ENCODE measurements around the gene PSMF1. TPM values are rescaled to one million over a fixed set of nuclear protein-coding genes. Genes with fewer than 3 reads are reported as not detected.

PSMF1 gene
- total and polyA plus RNA-seq, 2 of the 4 experiments (the other 2 are of a cell fraction), result 93.6 to 109 TPM

DNA sequence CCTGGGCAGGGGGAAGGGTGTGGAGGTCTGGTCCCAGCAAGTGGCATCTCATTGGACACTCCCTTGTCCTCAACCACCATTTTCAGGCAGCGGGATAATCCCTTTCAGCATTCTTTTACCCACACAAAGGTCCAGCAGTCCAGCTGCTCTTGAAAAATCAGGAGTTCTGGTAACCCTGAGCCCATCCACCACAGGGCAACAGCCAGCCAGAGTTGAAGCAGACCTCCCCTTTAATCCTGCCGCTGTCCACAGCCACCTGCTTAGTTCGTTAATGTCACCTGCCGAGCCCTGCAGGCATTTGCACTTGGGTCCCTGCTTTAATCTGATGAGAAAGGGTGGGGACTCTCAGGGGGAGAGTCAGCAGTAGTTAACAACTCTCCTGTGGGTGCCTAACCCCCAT lies 55.3 kb downstream of the PSMF1 start:
- H3K23ac ChIP-seq (ENCODE audit: low read depth, low read length), result no peak overlapping the region
- H3K36me3 ChIP-seq (ENCODE audit: control insufficient read depth, insufficient read depth, low read length), result peaks cover 20% of the 10 kb centered on the region
- TF ChIP-seq RCOR1 (IDR thresholded peaks at IDR 0.05; ENCODE audit: insufficient replicate concordance, low read length) (no peak), MXI1 (IDR thresholded peaks at IDR 0.05; ENCODE audit: borderline replicate concordance, low read depth, low read length) (no peak), SMC3 (IDR thresholded peaks at IDR 0.05; ENCODE audit: low read depth, low read length) (no peak), MAFK (IDR thresholded peaks at IDR 0.05; ENCODE audit: low read depth, low read length) (no peak), CHD1 (IDR thresholded peaks at IDR 0.05; ENCODE audit: low read depth, low read length) (no peak), CEBPB (IDR thresholded peaks at IDR 0.05; ENCODE audit: low read depth, low read length) (no peak), FOS (IDR thresholded peaks at IDR 0.05; ENCODE audit: low read depth, low read length) (no peak), BHLHE40 (IDR thresholded peaks at IDR 0.05; ENCODE audit: low read depth, low read length) (no peak), POLR2A (IDR thresholded peaks at IDR 0.05; ENCODE audit: low read depth, low read length) (no peak), NFE2L2 (IDR thresholded peaks at IDR 0.05; ENCODE audit: low read depth, low read length) (no peak), MAZ (IDR thresholded peaks at IDR 0.05; ENCODE audit: borderline replicate concordance, low read depth, low read length) (no peak), RFX5 (IDR thresholded peaks at IDR 0.05; ENCODE audit: low read depth, low read length) (no peak), RAD21 (IDR thresholded peaks at IDR 0.05; ENCODE audit: low read length) (no peak)
- TF ChIP-seq, protein P1, sequence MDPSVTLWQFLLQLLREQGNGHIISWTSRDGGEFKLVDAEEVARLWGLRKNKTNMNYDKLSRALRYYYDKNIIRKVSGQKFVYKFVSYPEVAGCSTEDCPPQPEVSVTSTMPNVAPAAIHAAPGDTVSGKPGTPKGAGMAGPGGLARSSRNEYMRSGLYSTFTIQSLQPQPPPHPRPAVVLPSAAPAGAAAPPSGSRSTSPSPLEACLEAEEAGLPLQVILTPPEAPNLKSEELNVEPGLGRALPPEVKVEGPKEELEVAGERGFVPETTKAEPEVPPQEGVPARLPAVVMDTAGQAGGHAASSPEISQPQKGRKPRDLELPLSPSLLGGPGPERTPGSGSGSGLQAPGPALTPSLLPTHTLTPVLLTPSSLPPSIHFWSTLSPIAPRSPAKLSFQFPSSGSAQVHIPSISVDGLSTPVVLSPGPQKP (IDR thresholded peaks at IDR 0.05; ENCODE audit: borderline replicate concordance, low read depth, low read length), result no peak
- TF ChIP-seq, protein P2, sequence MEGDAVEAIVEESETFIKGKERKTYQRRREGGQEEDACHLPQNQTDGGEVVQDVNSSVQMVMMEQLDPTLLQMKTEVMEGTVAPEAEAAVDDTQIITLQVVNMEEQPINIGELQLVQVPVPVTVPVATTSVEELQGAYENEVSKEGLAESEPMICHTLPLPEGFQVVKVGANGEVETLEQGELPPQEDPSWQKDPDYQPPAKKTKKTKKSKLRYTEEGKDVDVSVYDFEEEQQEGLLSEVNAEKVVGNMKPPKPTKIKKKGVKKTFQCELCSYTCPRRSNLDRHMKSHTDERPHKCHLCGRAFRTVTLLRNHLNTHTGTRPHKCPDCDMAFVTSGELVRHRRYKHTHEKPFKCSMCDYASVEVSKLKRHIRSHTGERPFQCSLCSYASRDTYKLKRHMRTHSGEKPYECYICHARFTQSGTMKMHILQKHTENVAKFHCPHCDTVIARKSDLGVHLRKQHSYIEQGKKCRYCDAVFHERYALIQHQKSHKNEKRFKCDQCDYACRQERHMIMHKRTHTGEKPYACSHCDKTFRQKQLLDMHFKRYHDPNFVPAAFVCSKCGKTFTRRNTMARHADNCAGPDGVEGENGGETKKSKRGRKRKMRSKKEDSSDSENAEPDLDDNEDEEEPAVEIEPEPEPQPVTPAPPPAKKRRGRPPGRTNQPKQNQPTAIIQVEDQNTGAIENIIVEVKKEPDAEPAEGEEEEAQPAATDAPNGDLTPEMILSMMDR (conservative IDR thresholded peaks at IDR 0.05; ENCODE audit: low read depth, low read length), result no peak
- TF ChIP-seq, protein P3, sequence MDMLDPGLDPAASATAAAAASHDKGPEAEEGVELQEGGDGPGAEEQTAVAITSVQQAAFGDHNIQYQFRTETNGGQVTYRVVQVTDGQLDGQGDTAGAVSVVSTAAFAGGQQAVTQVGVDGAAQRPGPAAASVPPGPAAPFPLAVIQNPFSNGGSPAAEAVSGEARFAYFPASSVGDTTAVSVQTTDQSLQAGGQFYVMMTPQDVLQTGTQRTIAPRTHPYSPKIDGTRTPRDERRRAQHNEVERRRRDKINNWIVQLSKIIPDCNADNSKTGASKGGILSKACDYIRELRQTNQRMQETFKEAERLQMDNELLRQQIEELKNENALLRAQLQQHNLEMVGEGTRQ (IDR thresholded peaks at IDR 0.05; ENCODE audit: low read depth, low read length), result no peak
- H3K56ac ChIP-seq (ENCODE audit: extremely low read depth, insufficient read depth, low read length), result no peak overlapping the region
- no peak overlapping the region for H2BK15ac ChIP-seq (ENCODE audit: low read depth, low read length)
- POLR2A ChIA-PET (ENCODE audit: unreplicated experiment), result no interaction called here
- dilution Hi-C loops (cut with HindIII; ENCODE audit: low sequenced_read_pairs, unreplicated experiment) (no loop called here), intact Hi-C loops (cut with micrococcal nuclease) (no loop called here), in situ Hi-C loops (cut with MboI; ENCODE audit: low sequenced_read_pairs) (no loop called here)
- no peak overlapping the region for H3K18ac ChIP-seq (ENCODE audit: low read depth, low read length)
- H2AK9ac ChIP-seq (replicated peaks; ENCODE audit: low read depth, low read length, poor library complexity), result no peak overlapping the region
- BruUV-seq (replicated peaks), result no TSS peak
- no peak overlapping the region for H3K27ac ChIP-seq (ENCODE audit: insufficient read depth, low read length)
- no peaks in the 10 kb centered on the region for H3K9me3 ChIP-seq (ENCODE audit: control insufficient read depth, insufficient read depth, low read length)
- no peak overlapping the region for H3K4ac ChIP-seq (ENCODE audit: low read depth, low read length)
- H3K9ac ChIP-seq (ENCODE audit: low read depth, low read length), result no peak overlapping the region
- no peak overlapping the region for H4K91ac ChIP-seq (ENCODE audit: insufficient read depth, low read depth, low read length)
- peaks cover 17% of the 10 kb centered on the region; the same call in 1 of the 2 replicates for H4K20me1 ChIP-seq (ENCODE audit: insufficient read depth, low read length)
- H3K4me3 ChIP-seq (ENCODE audit: insufficient read depth, low read depth, low read length), result no peak overlapping the region
- H3K14ac ChIP-seq (replicated peaks; ENCODE audit: low read depth, low read length), result no peak overlapping the region
- H2AFZ ChIP-seq (replicated peaks; ENCODE audit: low read length, poor library complexity), result no peak overlapping the region
- H4K5ac ChIP-seq (ENCODE audit: low read depth, low read length), result no peak overlapping the region
- no peak overlapping the region for H2BK5ac ChIP-seq (ENCODE audit: low read depth, low read length, poor library complexity, severe bottlenecking)
- H2BK120ac ChIP-seq (ENCODE audit: low read depth, low read length), result no peak overlapping the region
- DNase-seq (no peak), ATAC-seq (ENCODE audit: low read depth) (no peak)
- no peaks in the 10 kb centered on the region for H3K27me3 ChIP-seq (ENCODE audit: control insufficient read depth, insufficient read depth, low read length)
- peaks cover 24% of the 10 kb centered on the region for H3K9me1 ChIP-seq (ENCODE audit: insufficient read depth, low read length)
- no peak overlapping the region for H3K4me2 ChIP-seq (ENCODE audit: low read depth, low read length)
- H2AK5ac ChIP-seq (ENCODE audit: low read depth, low read length), result no peak overlapping the region
- no CpG with 5 or more reads among the region's 4 CpGs for WGBS, 2 experiments (ENCODE audit: extremely low coverage in 2 of 2, insufficient read length in 1 of 2)
- CTCF ChIA-PET, result no interaction called here
- H2BK20ac ChIP-seq (ENCODE audit: low read depth, low read length), result no peak overlapping the region
- H4K8ac ChIP-seq (ENCODE audit: low read depth in 2 of 2, low read length in 2 of 2), result no peak overlapping the region
- no peaks in the 10 kb centered on the region for H3K4me1 ChIP-seq (ENCODE audit: control insufficient read depth, insufficient read depth, low read length)
- H3K79me1 ChIP-seq (ENCODE audit: low read depth in 1 of 2, low read length in 2 of 2), result no peaks in the 10 kb centered on the region

Measured in IMR-90 (cell line).